Glutamatergic neuron (in vitro differentiated cells): ENCODE measurements around the gene RALGAPA2. TPM values are rescaled to one million over a fixed set of nuclear protein-coding genes. Genes with fewer than 3 reads are reported as not detected.
A peak's percentile ranks its signal among the peaks of the same experiment; 100 is the strongest.

Experiments used
- DNase-seq: peaks from one replicate; pipeline ENCODE4 v3.0.0; 2022
- H3K27ac Mint-ChIP-seq: one replicate; pipeline ENCODE4 v1.8.0; 2020; ENCODE audit warnings: mild to moderate bottlenecking, mixed read lengths, inconsistent platforms; ENCODE audit not compliant: unreplicated experiment
- H3K27me3 Mint-ChIP-seq: one replicate; pipeline ENCODE4 v1.8.0; 2020; ENCODE audit warnings: mild to moderate bottlenecking, moderate library complexity, mixed read lengths, inconsistent platforms; ENCODE audit not compliant: unreplicated experiment
- H3K36me3 Mint-ChIP-seq: one replicate; pipeline ENCODE4 v1.8.0; 2020; ENCODE audit warnings: mild to moderate bottlenecking, mixed read lengths, inconsistent platforms; ENCODE audit not compliant: unreplicated experiment
- H3K4me1 Mint-ChIP-seq: one replicate; pipeline ENCODE4 v1.8.0; 2020; ENCODE audit warnings: mild to moderate bottlenecking, low read depth, mixed read lengths, inconsistent platforms; ENCODE audit not compliant: unreplicated experiment
- H3K4me3 Mint-ChIP-seq: one replicate; pipeline ENCODE4 v1.8.0; 2020; ENCODE audit warnings: mild to moderate bottlenecking, mixed read lengths, inconsistent platforms; ENCODE audit not compliant: unreplicated experiment
- H3K9me3 Mint-ChIP-seq: one replicate; pipeline ENCODE4 v1.8.0; 2020; ENCODE audit warnings: mild to moderate bottlenecking, moderate library complexity, mixed read lengths, inconsistent platforms; ENCODE audit not compliant: unreplicated experiment
- CTCF ChIP-seq: fragments of 200-600 bp; sonication (generic); IDR thresholded peaks from one replicate; pipeline ENCODE4 v1.5.0; 2021; ENCODE audit not compliant: partially characterized antibody, unreplicated experiment
- total RNA-seq: library from RNA; stranded (reverse); fragmentation: NEBNext Ultra II Directional; extraction: Animal tissue kit (Norgen Biotek cat#: 25700); gene quantifications from one replicate; pipeline ENCODE4 v1.2.1, GENCODE V29; 2021; ENCODE audit not compliant: unreplicated experiment

RALGAPA2 gene
- total RNA-seq, 1 donor from 2014 or later, result 60.9 TPM

DNA sequence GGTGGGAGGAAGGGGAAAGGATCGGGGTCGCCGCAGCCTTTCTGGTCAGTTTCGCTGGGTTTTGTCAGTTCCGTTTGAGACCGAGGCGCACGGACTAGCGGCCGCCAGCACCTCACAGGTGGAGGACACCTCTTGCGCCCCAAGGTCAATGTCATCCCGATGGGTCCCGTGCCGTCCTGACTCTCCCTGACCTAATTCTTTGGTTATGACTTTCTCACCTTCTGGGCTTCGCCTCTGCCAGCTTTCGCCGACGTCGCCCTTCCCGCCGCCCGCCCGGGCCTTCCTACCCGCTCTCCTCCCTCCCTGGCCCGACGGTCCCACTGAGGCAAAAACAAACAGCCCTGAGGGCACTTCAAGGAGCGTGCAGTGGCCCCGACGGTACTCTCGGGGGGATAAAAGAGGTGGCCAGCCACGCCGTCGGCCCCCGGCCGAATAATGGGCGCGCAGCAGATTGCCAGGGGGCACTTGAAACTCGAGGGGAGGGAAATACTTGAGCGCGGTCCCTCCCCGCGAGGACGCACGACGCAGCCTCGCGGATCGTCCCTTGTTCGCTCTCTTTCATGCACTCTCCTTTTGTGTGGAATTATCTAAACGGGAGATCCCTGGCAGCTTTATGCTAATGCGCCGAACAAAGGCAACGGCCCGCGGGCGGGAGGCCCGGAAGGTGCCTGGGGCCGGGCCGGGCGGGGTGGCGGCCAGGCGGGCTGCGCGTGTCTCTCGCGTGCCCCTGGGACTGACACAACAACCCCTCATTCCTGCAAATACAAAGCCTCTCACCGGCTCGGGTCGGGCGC is 348.4 kb downstream of the RALGAPA2 start:
- Mint-ChIP-seq H3K9me3 (peaks cover 27% of the 10 kb centered on the region), H3K4me1 (peaks cover 36% of the 10 kb centered on the region), H3K36me3 (no peaks in the 10 kb centered on the region), H3K27ac (peak overlapping the region; percentile 97), H3K27me3 (peaks cover 33% of the 10 kb centered on the region), H3K4me3 (peak overlapping the region; percentile 88)
- no peak for TF ChIP-seq CTCF
- DNase-seq, result peak; percentile 82

GRCh38 chr20:20363434-20363798 is 349.0 kb downstream of the RALGAPA2 start:
- no peak for TF ChIP-seq CTCF
- peaks cover 36% of the 10 kb centered on the region for H3K4me1 Mint-ChIP-seq
- peak overlapping the region; percentile 97 for H3K27ac Mint-ChIP-seq
- peaks cover 29% of the 10 kb centered on the region for H3K9me3 Mint-ChIP-seq
- DNase-seq, result peak; percentile 54
- peak overlapping the region; percentile 88 for H3K4me3 Mint-ChIP-seq
- H3K36me3 Mint-ChIP-seq, result no peaks in the 10 kb centered on the region
- H3K27me3 Mint-ChIP-seq, result peaks cover 35% of the 10 kb centered on the region

- H3K4me3 Mint-ChIP-seq, result peak overlapping the region; percentile 88
- H3K27ac Mint-ChIP-seq, result peak overlapping the region; percentile 97
- DNase-seq, result peak; percentile 77
- H3K4me1 Mint-ChIP-seq, result peaks cover 36% of the 10 kb centered on the region
- TF ChIP-seq CTCF, result no peak
- H3K9me3 Mint-ChIP-seq, result peaks cover 30% of the 10 kb centered on the region
- H3K27me3 Mint-ChIP-seq, result peaks cover 35% of the 10 kb centered on the region
- no peaks in the 10 kb centered on the region for H3K36me3 Mint-ChIP-seq
Measured at GRCh38 chr20:20362774-20363433, 349.5 kb downstream of the RALGAPA2 start.

GRCh38 chr20:20360464-20360863 is 352.0 kb downstream of the RALGAPA2 start:
- Mint-ChIP-seq H3K36me3 (no peaks in the 10 kb centered on the region), H3K4me3 (peak overlapping the region; percentile 43), H3K27ac (no peak overlapping the region), H3K27me3 (peaks cover 22% of the 10 kb centered on the region), H3K4me1 (peaks cover 30% of the 10 kb centered on the region), H3K9me3 (peaks cover 23% of the 10 kb centered on the region)
- DNase-seq, result peak; percentile 54
- peak; percentile 86 for TF ChIP-seq CTCF

GRCh38 chr20:20359628-20360027 is 352.8 kb downstream of the RALGAPA2 start:
- Mint-ChIP-seq H3K36me3 (peaks cover 1% of the 10 kb centered on the region), H3K27me3 (peaks cover 19% of the 10 kb centered on the region), H3K27ac (no peak overlapping the region), H3K4me1 (peaks cover 27% of the 10 kb centered on the region), H3K4me3 (no peak overlapping the region), H3K9me3 (peaks cover 23% of the 10 kb centered on the region)
- TF ChIP-seq CTCF, result no peak
- DNase-seq, result no peak
